ENCODE data around the gene CACHD1.

- TF ChIP-seq, protein P1, sequence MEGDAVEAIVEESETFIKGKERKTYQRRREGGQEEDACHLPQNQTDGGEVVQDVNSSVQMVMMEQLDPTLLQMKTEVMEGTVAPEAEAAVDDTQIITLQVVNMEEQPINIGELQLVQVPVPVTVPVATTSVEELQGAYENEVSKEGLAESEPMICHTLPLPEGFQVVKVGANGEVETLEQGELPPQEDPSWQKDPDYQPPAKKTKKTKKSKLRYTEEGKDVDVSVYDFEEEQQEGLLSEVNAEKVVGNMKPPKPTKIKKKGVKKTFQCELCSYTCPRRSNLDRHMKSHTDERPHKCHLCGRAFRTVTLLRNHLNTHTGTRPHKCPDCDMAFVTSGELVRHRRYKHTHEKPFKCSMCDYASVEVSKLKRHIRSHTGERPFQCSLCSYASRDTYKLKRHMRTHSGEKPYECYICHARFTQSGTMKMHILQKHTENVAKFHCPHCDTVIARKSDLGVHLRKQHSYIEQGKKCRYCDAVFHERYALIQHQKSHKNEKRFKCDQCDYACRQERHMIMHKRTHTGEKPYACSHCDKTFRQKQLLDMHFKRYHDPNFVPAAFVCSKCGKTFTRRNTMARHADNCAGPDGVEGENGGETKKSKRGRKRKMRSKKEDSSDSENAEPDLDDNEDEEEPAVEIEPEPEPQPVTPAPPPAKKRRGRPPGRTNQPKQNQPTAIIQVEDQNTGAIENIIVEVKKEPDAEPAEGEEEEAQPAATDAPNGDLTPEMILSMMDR (conservative IDR thresholded peaks at IDR 0.05; ENCODE audit: low read length), result no peak
- TF ChIP-seq EZH2phosphoT487 (IDR thresholded peaks at IDR 0.05; ENCODE audit: borderline replicate concordance, low read depth, low read length), result no peak
Observed at GRCh38 chr1:64594446-64594845, 124.5 kb downstream of the CACHD1 start.
